Esophagus squamous epithelium (tissue), 5 donors: ENCODE measurements around the gene IFNGR2. TPM values are rescaled to one million over a fixed set of nuclear protein-coding genes. Genes with fewer than 3 reads are reported as not detected.

ENCODE experiments used
- DNase-seq: peaks from one replicate; lab custom pipeline; 2025; lab: John Stamatoyannopoulos, UW
- H3K27ac ChIP-seq, 4 donors: fragments of 200-600 bp; sonication (generic); one replicate each; pipeline ENCODE4 v1.5.1; 2016 to 2019; ENCODE audit warnings: mild to moderate bottlenecking in 1 of 4
- H3K27me3 ChIP-seq, 4 donors: fragments of 200-600 bp; sonication (generic); 1 replicate in 3 of 4; 2 replicates in 1 of 4; pipeline versions ENCODE4 v1.5.1 to v1.6.0; 2017 to 2021; ENCODE audit warnings: antibody characterized with exemption in 1 of 4
- H3K36me3 ChIP-seq, 3 donors: fragments of 200-600 bp; sonication (generic); one replicate each; pipeline ENCODE4 v1.5.1; 2016 to 2019
- H3K4me1 ChIP-seq, 3 donors: fragments of 200-600 bp; sonication (generic); one replicate each; pipeline ENCODE4 v1.5.1; 2017 to 2019
- H3K4me3 ChIP-seq, 4 donors: fragments of 200-600 bp; sonication (generic); 1 replicate in 3 of 4; 2 replicates in 1 of 4; pipeline ENCODE4 v1.5.1; 2016 to 2019; ENCODE audit warnings: mild to moderate bottlenecking in 2 of 4, moderate library complexity in 1 of 4
- H3K9me3 ChIP-seq, 3 donors: fragments of 200-600 bp; sonication (generic); one replicate each; pipeline ENCODE4 v1.5.1; 2016 to 2019
- CTCF ChIP-seq, 6 experiments: fragments of 450-650 bp in 4 of 6; fragments of 200-600 bp in 2 of 6; sonication (generic) in 2 of 6; IDR thresholded peaks; one replicate each; pipeline ENCODE4 v1.5.1; 2016 to 2019; ENCODE audit warnings: antibody characterized with exemption in 6 of 6, mild to moderate bottlenecking in 4 of 6, moderate library complexity in 4 of 6
- POLR2A ChIP-seq, 4 donors: fragments of 450-650 bp; IDR thresholded peaks; one replicate each; pipeline ENCODE4 v1.6.1; 2017; ENCODE audit warnings: antibody characterized with exemption in 4 of 4, mild to moderate bottlenecking in 4 of 4, moderate library complexity in 3 of 4
- WGBS, 2 donors: methylation state at CpG; one replicate each; pipeline ENCODE4 v1.1.5; 2018; 5-methylcytosine and 5-hydroxymethylcytosine counted together
- intact Hi-C: fragments of 100-400 bp; cut with DNase I; formaldehyde crosslinking; loops from one replicate; pipeline ENCODE4 v1.15.0; 2022
- total RNA-seq, 4 donors: library from RNA; depleted of rRNA; stranded (reverse); fragments of >200 nt; gene quantifications; one replicate each; pipeline ENCODE4 v1.1.0, GENCODE V29; 2016
- donor health status: DM: yes; HTN: yes; CAD: no.

Gene IFNGR2
- total RNA-seq, 4 donors from 2014 or later = 43.0 to 65.6 (median 61.1) TPM

GRCh38 chr21:33401630-33401992 lies 1.6 kb upstream of the IFNGR2 start:
- 62 to 77% methylated on average over 6 of the region's 6 CpGs for WGBS, 2 donors
- peak overlapping the region in 1 of 4 donors; percentile 99 for H3K27ac ChIP-seq

GRCh38 chr21:33402001-33402979 lies 923 bp upstream of the IFNGR2 start:
- Histone ChIP-seq H3K9me3 (no peaks in the 10 kb centered on the region), H3K27me3 (peaks cover 0 to 5% (median 0%) of the 10 kb centered on the region in 4 donors), H3K4me1 (peaks cover 23 to 63% (median 28%) of the 10 kb centered on the region in 3 donors), H3K36me3 (no peaks in the 10 kb centered on the region), H3K4me3 (peak overlapping the region; percentile 82 to 96 (median 94)), H3K27ac (peak overlapping the region; percentile 98 to 99 (median 99))
- no peak for DNase-seq
- WGBS, 2 donors = 34% methylated on average over 40 to 44 of the region's 45 CpGs
- TF ChIP-seq POLR2A (IDR thresholded peaks at IDR 0.05) = peak in 2 of 4 donors; percentile 56 to 68
- no peak for TF ChIP-seq CTCF (IDR thresholded peaks at IDR 0.05)
- intact Hi-C loops = no loop called here

More at GRCh38 chr21:33401630-33401992, 1.6 kb upstream of the IFNGR2 start:
- intact Hi-C loops = no loop called here
- DNase-seq = no peak
- Histone ChIP-seq H3K4me3 (no peak overlapping the region), H3K27me3 (peaks cover 0 to 5% (median 0%) of the 10 kb centered on the region in 4 donors), H3K4me1 (peaks cover 30 to 64% (median 34%) of the 10 kb centered on the region in 3 donors), H3K36me3 (no peaks in the 10 kb centered on the region), H3K9me3 (no peaks in the 10 kb centered on the region)
- TF ChIP-seq POLR2A (IDR thresholded peaks at IDR 0.05) (no peak), CTCF (IDR thresholded peaks at IDR 0.05) (no peak)

- Histone ChIP-seq H3K4me1 (peaks cover 20 to 68% (median 25%) of the 10 kb centered on the region in 3 donors), H3K9me3 (no peaks in the 10 kb centered on the region), H3K27ac (peak overlapping the region; percentile 98 to 99 (median 99)), H3K36me3 (peaks cover 0 to 8% (median 0%) of the 10 kb centered on the region in 3 donors), H3K27me3 (peaks cover 0 to 5% (median 0%) of the 10 kb centered on the region in 4 donors), H3K4me3 (peak overlapping the region; percentile 82 to 96 (median 94))
- intact Hi-C loops = no loop called here
- TF ChIP-seq POLR2A (IDR thresholded peaks at IDR 0.05) (peak in 1 of 4 donors; percentile 35), CTCF (IDR thresholded peaks at IDR 0.05) (no peak)
- 1 to 2% methylated on average over 14 to 17 of the region's 47 CpGs for WGBS, 2 donors
- DNase-seq = no peak
Observed at GRCh38 chr21:33403786-33404585, 773 bp downstream of the IFNGR2 start.

- H3K9me3 ChIP-seq = no peaks in the 10 kb centered on the region
- TF ChIP-seq CTCF (IDR thresholded peaks at IDR 0.05) (no peak), POLR2A (IDR thresholded peaks at IDR 0.05) (no peak)
- H3K27me3 ChIP-seq = peaks cover 0 to 5% (median 0%) of the 10 kb centered on the region in 4 donors
- peak overlapping the region in 3 of 4 donors; percentile 98 to 99 (median 99) for H3K27ac ChIP-seq
- no peak for DNase-seq
- peaks cover 31 to 86% (median 37%) of the 10 kb centered on the region in 3 donors for H3K4me1 ChIP-seq
- H3K4me3 ChIP-seq = no peak overlapping the region
- intact Hi-C loops = no loop called here
- H3K36me3 ChIP-seq = peaks cover 0 to 18% (median 1%) of the 10 kb centered on the region in 3 donors
- 35 to 44% methylated on average over 5 of the region's 5 CpGs for WGBS, 2 donors
Observed at GRCh38 chr21:33406493-33406892, 3.3 kb downstream of the IFNGR2 start.
